HepG2 (cell line): Measurements from ENCODE around the gene GFOD1. TPM values are rescaled to one million over a fixed set of nuclear protein-coding genes. Genes with fewer than 3 reads are reported as not detected.

Source experiments
- ATAC-seq: fragments of 200-7000 bp; cut with Tn5 transposase; 3 replicates; pipeline ENCODE4 v1.9.1; 2020; ENCODE audit warnings: mild to moderate bottlenecking, moderate library complexity
- BruUV-seq: library from RNA; stranded (reverse); fragments of 400-500 nt; replicated peaks from 2 replicates; lab custom pipeline; 2021; lab: Mats Ljungman, UMichigan
- CTCF ChIA-PET: fragments of 300-600 bp; formaldehyde crosslinking; extraction: SDS; loops from one replicate; lab custom pipeline; 2021; ENCODE audit warnings: low total read pairs, inconsistent platforms, low intra/inter-chr PET ratio; lab: Yijun Ruan, JAX
- POLR2A ChIA-PET: fragments of 350-600 bp; sonication (Branson Sonifier 250); formaldehyde crosslinking; loops from one replicate; lab custom pipeline; 2020; ENCODE audit warnings: antibody characterized with exemption, inconsistent platforms; lab: Yijun Ruan, JAX
- DNase-seq: peaks from one replicate; pipeline ENCODE4 v3.0.0-alpha.2; 2015; ENCODE audit warnings: low spot score
- FAIRE-seq: peaks from 3 replicates; lab custom pipeline; 2011; peaks lifted over from hg19 to GRCh38; lab: Jason Lieb, UNC
- H2AFZ ChIP-seq: one replicate; pipeline ENCODE4 v1.6.1; 2011; ENCODE audit warnings: low read length, inconsistent platforms
- H3K27ac ChIP-seq: fragments of 300-600 bp; 3 replicates; pipeline ENCODE4 v1.8.0; 2011; ENCODE audit warnings: mixed run types, mild to moderate bottlenecking, mixed read lengths, low read length, inconsistent platforms; ENCODE audit not compliant: insufficient read depth; ENCODE audit errors: extremely low read length
- H3K27me3 ChIP-seq, 2 experiments: fragments of 200-600 bp in 1 of 2; 2 replicates in 1 of 2; 3 replicates in 1 of 2; pipeline versions ENCODE4 v1.6.0 to v1.8.0; 2011; ENCODE audit warnings: low read length in 2 of 2, mild to moderate bottlenecking in 2 of 2, moderate library complexity in 2 of 2, inconsistent platforms in 1 of 2; ENCODE audit not compliant: insufficient read depth in 2 of 2, control insufficient read depth in 1 of 2
- H3K36me3 ChIP-seq, 2 experiments: fragments of 200-600 bp in 1 of 2; replicated peaks in 1 of 2; 2 replicates in 1 of 2; 3 replicates in 1 of 2; pipeline versions ENCODE4 v1.5.1 to v1.8.0; 2011; ENCODE audit warnings: low read length in 2 of 2, inconsistent platforms in 1 of 2; ENCODE audit not compliant: insufficient read depth in 2 of 2, control insufficient read depth in 1 of 2
- H3K4me1 ChIP-seq: 2 replicates; pipeline ENCODE4 v1.5.1; 2012; ENCODE audit warnings: low read length, inconsistent platforms; ENCODE audit not compliant: insufficient read depth
- H3K4me2 ChIP-seq: 2 replicates; pipeline ENCODE4 v1.6.0; 2011; ENCODE audit warnings: low read depth, low read length, inconsistent platforms
- H3K4me3 ChIP-seq, 3 experiments: fragments of 200-600 bp in 1 of 3; sonication (generic), shearing (Covaris generic) in 1 of 3; replicated peaks in 1 of 3; 2 replicates each; pipeline ENCODE4 v1.5.1; 2011 to 2016; ENCODE audit warnings: low read length in 3 of 3, inconsistent platforms in 2 of 3, low read depth in 2 of 3, mild to moderate bottlenecking in 2 of 3, control low read depth in 1 of 3, mixed read lengths in 1 of 3; ENCODE audit not compliant: insufficient read depth in 1 of 3
- H3K79me2 ChIP-seq: one replicate; pipeline ENCODE4 v1.6.1; 2011; ENCODE audit warnings: low read length, inconsistent platforms; ENCODE audit not compliant: insufficient read depth
- H3K9ac ChIP-seq: 2 replicates; pipeline ENCODE4 v1.6.0; 2011; ENCODE audit warnings: mild to moderate bottlenecking, low read depth, low read length, inconsistent platforms; ENCODE audit not compliant: insufficient read depth
- H3K9me3 ChIP-seq: 2 replicates; pipeline ENCODE4 v1.5.1; 2012; ENCODE audit warnings: mild to moderate bottlenecking, low read length
- H4K20me1 ChIP-seq: 2 replicates; pipeline ENCODE4 v1.6.0; 2011; ENCODE audit warnings: inconsistent platforms, mild to moderate bottlenecking, low read length, moderate library complexity; ENCODE audit not compliant: insufficient read depth
- BORCS8-MEF2B ChIP-seq: sonication (generic); formaldehyde crosslinking; IDR thresholded peaks from 2 replicates; pipeline ENCODE4 v1.8.0; 2022; ENCODE audit warnings: mild to moderate bottlenecking, missing genetic modification reagents
- FOXA3 ChIP-seq: IDR thresholded peaks from 2 replicates; pipeline ENCODE4 v1.6.1; 2016; ENCODE audit warnings: missing genetic modification reagents, missing compliant biosample characterization
- MIER2 ChIP-seq: IDR thresholded peaks from 2 replicates; pipeline ENCODE4 v1.6.1; 2016; ENCODE audit warnings: missing biosample characterization, missing genetic modification reagents
- ZNF576 ChIP-seq: sonication (generic); formaldehyde crosslinking; IDR thresholded peaks from 2 replicates; pipeline ENCODE4 v1.4.0; 2020; ENCODE audit warnings: mild to moderate bottlenecking, missing genetic modification reagents
- ZNF646 ChIP-seq: sonication (generic); formaldehyde crosslinking; IDR thresholded peaks from 2 replicates; pipeline ENCODE4 v1.9.0; 2021; ENCODE audit warnings: mild to moderate bottlenecking, missing genetic modification reagents
- WGBS: methylation state at CpG from one replicate; pipeline ENCODE4 v1.1.6; 2017; ENCODE audit warnings: low lambda C conversion rate; 5-methylcytosine and 5-hydroxymethylcytosine counted together
- in situ Hi-C: cut with HindIII; loops from 2 replicates; pipeline ENCODE4 v1.10.0; 2017; ENCODE audit warnings: low pct_unique_long_range_greater_than_20kb; ENCODE audit not compliant: extremely low pct_ligation_motif_present
- intact Hi-C: fragments of 100-400 bp; cut with micrococcal nuclease; formaldehyde crosslinking; loops from one replicate; pipeline ENCODE4 v1.10.0; 2022; ENCODE audit not compliant: unreplicated experiment
- polyA plus RNA-seq, 8 experiments: library from polyadenylated mRNA; depleted of rRNA in 3 of 8; stranded (reverse) in 7 of 8; unstranded in 1 of 8; fragments of >200 nt; fragmentation: Illumina TruSeq in 4 of 8; extraction: Trizol in 4 of 8; gene quantifications; 2 replicates each; pipeline versions ENCODE4 v1.2.1 to v1.2.3, GENCODE V29; 2011 to 2016; ENCODE audit warnings: low read depth in 4 of 8, missing spikeins in 1 of 8, mixed read lengths in 1 of 8; ENCODE audit not compliant: insufficient read depth in 1 of 8
- total RNA-seq, 5 experiments: library from RNA; depleted of rRNA; stranded (reverse); fragments of >200 nt; fragmentation: Illumina TruSeq; extraction: Trizol; gene quantifications; 2 replicates each; pipeline ENCODE4 v1.2.3, GENCODE V29; 2016; ENCODE audit warnings: low read depth in 1 of 5

Gene GFOD1
- total and polyA plus RNA-seq, 2 of the 13 experiments (the other 11 are each of a cell fraction or from before 2014, with no cell fraction given) = 1.9 to 6.4 TPM

GRCh38 chr6:13452346-13453117 lies 34.9 kb downstream of the GFOD1 start:
- Histone ChIP-seq H3K36me3 (peaks cover 0 to 11% of the 10 kb centered on the region in 2 experiments; a peak in 1 of 5 replicates), H3K27me3 (no peaks in the 10 kb centered on the region), H3K4me2 (no peak overlapping the region), H3K4me3 (no peak overlapping the region), H3K9me3 (no peaks in the 10 kb centered on the region), H3K9ac (no peak overlapping the region), H2AFZ (no peak overlapping the region), H3K27ac (no peak overlapping the region)
- intact Hi-C loops = no loop called here
- no peak for FAIRE-seq
- TF ChIP-seq ZNF646 (CRISPR knock-in tag) (no peak), BORCS8-MEF2B (CRISPR knock-in tag) (no peak), ZNF576 (CRISPR knock-in tag) (no peak), FOXA3 (CRISPR knock-in tag) (no peak), MIER2 (CRISPR knock-in tag) (no peak)
- TF ChIP-seq, all 625 proteins: peak for 0
- Histone ChIP-seq H4K20me1 (no peaks in the 10 kb centered on the region), H3K4me1 (peaks cover 7% of the 10 kb centered on the region; the same call in 1 of the 2 replicates), H3K79me2 (no peaks in the 10 kb centered on the region)
- no peak for ATAC-seq
- ChIA-PET CTCF (no interaction called here), POLR2A (no interaction called here)
- DNase-seq = no peak
- WGBS = 98% methylated on average over 11 of the region's 11 CpGs
- in situ Hi-C loops = no loop called here
- BruUV-seq = no TSS peak
